PFSK-1 (cell line): ENCODE data around the gene KIF26B.

ENCODE experiments used
- FOXP2 ChIP-seq: optimal IDR thresholded peaks from 2 replicates; pipeline ENCODE3; 2011; ENCODE audit warnings: borderline replicate concordance, control low read depth, inconsistent platforms; ENCODE audit not compliant: insufficient read depth; ENCODE audit errors: extremely low read length, extremely low read depth
- POLR2AphosphoS5 ChIP-seq: IDR thresholded peaks from 2 replicates; pipeline ENCODE4 v1.6.1; 2012; ENCODE audit warnings: low read depth, mild to moderate bottlenecking, control low read depth, low read length, moderate library complexity
- REST ChIP-seq, 2 experiments: IDR thresholded peaks; 2 replicates each; pipeline versions ENCODE4 v1.6.1 to v1.8.0; 2011 to 2012; ENCODE audit warnings: low read depth in 2 of 2, low read length in 2 of 2, control low read depth in 1 of 2, inconsistent platforms in 1 of 2, mild to moderate bottlenecking in 1 of 2, moderate library complexity in 1 of 2; ENCODE audit not compliant: insufficient read depth in 1 of 2
- SIN3A ChIP-seq: IDR thresholded peaks from 2 replicates; pipeline ENCODE4 v1.6.1; 2012; ENCODE audit warnings: mild to moderate bottlenecking, low read length, moderate library complexity, borderline replicate concordance; ENCODE audit not compliant: insufficient read depth
- TAF1 ChIP-seq: IDR thresholded peaks from 2 replicates; pipeline ENCODE4 v1.6.1; 2012; ENCODE audit warnings: low read length, control low read depth, borderline replicate concordance; ENCODE audit not compliant: insufficient read depth

GRCh38 chr1:245645406-245645805 is 490.6 kb downstream of the KIF26B start:
- TF ChIP-seq SIN3A: no peak
- no peak for TF ChIP-seq TAF1
- TF ChIP-seq POLR2AphosphoS5: no peak
- TF ChIP-seq REST (IDR thresholded peaks at IDR 0.05; ENCODE audit: insufficient read depth in 1 of 2, low read depth in 2 of 2, low read length in 2 of 2): no peak
- no peak for TF ChIP-seq FOXP2
